Rectal smooth muscle tissue (tissue), 1 donor: ENCODE measurements around the gene DNAH17.

Experiments used
- H3K27ac ChIP-seq: one replicate; pipeline ENCODE4 v1.7.0; 2013; ENCODE audit warnings: low read depth, low read length, inconsistent platforms
- H3K27me3 ChIP-seq: one replicate; pipeline ENCODE4 v1.7.0; 2013; ENCODE audit warnings: low read length; ENCODE audit not compliant: control insufficient read depth, insufficient read depth
- H3K36me3 ChIP-seq: one replicate; pipeline ENCODE4 v1.7.0; 2013; ENCODE audit warnings: low read length; ENCODE audit not compliant: control insufficient read depth, insufficient read depth
- H3K4me1 ChIP-seq: one replicate; pipeline ENCODE4 v1.7.0; 2013; ENCODE audit warnings: low read length; ENCODE audit not compliant: control insufficient read depth, insufficient read depth
- H3K4me3 ChIP-seq: one replicate; pipeline ENCODE4 v1.7.0; 2013; ENCODE audit warnings: low read length
- H3K9ac ChIP-seq: one replicate; pipeline ENCODE4 v1.7.0; 2013; ENCODE audit warnings: low read length

The DNAH17 gene

GRCh38 chr17:78500806-78501205 is 76.4 kb downstream of the DNAH17 start:
- H3K27ac ChIP-seq = no peak overlapping the region
- no peak overlapping the region for H3K4me3 ChIP-seq
- no peaks in the 10 kb centered on the region for H3K27me3 ChIP-seq
- no peak overlapping the region for H3K9ac ChIP-seq
- H3K36me3 ChIP-seq = no peaks in the 10 kb centered on the region
- no peaks in the 10 kb centered on the region for H3K4me1 ChIP-seq

- H3K9ac ChIP-seq = no peak overlapping the region
- no peak overlapping the region for H3K27ac ChIP-seq
- H3K4me3 ChIP-seq = no peak overlapping the region
- no peaks in the 10 kb centered on the region for H3K36me3 ChIP-seq
- no peaks in the 10 kb centered on the region for H3K27me3 ChIP-seq
- no peaks in the 10 kb centered on the region for H3K4me1 ChIP-seq
Observed at GRCh38 chr17:78499715-78500540, 77.3 kb downstream of the DNAH17 start.

- Histone ChIP-seq H3K27ac (no peak overlapping the region), H3K36me3 (no peaks in the 10 kb centered on the region), H3K27me3 (no peaks in the 10 kb centered on the region), H3K4me1 (no peaks in the 10 kb centered on the region), H3K9ac (no peak overlapping the region), H3K4me3 (no peak overlapping the region)
Observed at GRCh38 chr17:78498848-78499247, 78.3 kb downstream of the DNAH17 start.

- Histone ChIP-seq H3K36me3 (no peaks in the 10 kb centered on the region), H3K4me3 (no peak overlapping the region), H3K4me1 (no peaks in the 10 kb centered on the region), H3K9ac (no peak overlapping the region), H3K27me3 (no peaks in the 10 kb centered on the region), H3K27ac (no peak overlapping the region)
Observed at GRCh38 chr17:78497115-78497540, 80.1 kb downstream of the DNAH17 start.

GRCh38 chr17:78496311-78496710 is 80.9 kb downstream of the DNAH17 start:
- H3K27ac ChIP-seq = no peak overlapping the region
- H3K36me3 ChIP-seq = no peaks in the 10 kb centered on the region
- no peak overlapping the region for H3K9ac ChIP-seq
- no peaks in the 10 kb centered on the region for H3K4me1 ChIP-seq
- no peaks in the 10 kb centered on the region for H3K27me3 ChIP-seq
- H3K4me3 ChIP-seq = no peak overlapping the region

GRCh38 chr17:78495634-78496033 is 81.6 kb downstream of the DNAH17 start:
- H3K4me1 ChIP-seq = no peaks in the 10 kb centered on the region
- H3K36me3 ChIP-seq = no peaks in the 10 kb centered on the region
- H3K4me3 ChIP-seq = no peak overlapping the region
- no peak overlapping the region for H3K9ac ChIP-seq
- no peak overlapping the region for H3K27ac ChIP-seq
- no peaks in the 10 kb centered on the region for H3K27me3 ChIP-seq

- no peak overlapping the region for H3K4me3 ChIP-seq
- no peaks in the 10 kb centered on the region for H3K4me1 ChIP-seq
- H3K27me3 ChIP-seq = no peaks in the 10 kb centered on the region
- no peak overlapping the region for H3K27ac ChIP-seq
- no peaks in the 10 kb centered on the region for H3K36me3 ChIP-seq
- H3K9ac ChIP-seq = no peak overlapping the region
Observed at GRCh38 chr17:78494696-78495330, 82.4 kb downstream of the DNAH17 start.

- no peaks in the 10 kb centered on the region for H3K4me1 ChIP-seq
- no peaks in the 10 kb centered on the region for H3K27me3 ChIP-seq
- no peaks in the 10 kb centered on the region for H3K36me3 ChIP-seq
- H3K27ac ChIP-seq = no peak overlapping the region
- H3K9ac ChIP-seq = no peak overlapping the region
- no peak overlapping the region for H3K4me3 ChIP-seq
Observed at GRCh38 chr17:78493853-78494695, 83.1 kb downstream of the DNAH17 start.

- Histone ChIP-seq H3K27ac (no peak overlapping the region), H3K9ac (no peak overlapping the region), H3K27me3 (no peaks in the 10 kb centered on the region), H3K36me3 (no peaks in the 10 kb centered on the region), H3K4me1 (no peaks in the 10 kb centered on the region), H3K4me3 (no peak overlapping the region)
Observed at GRCh38 chr17:78493450-78493849, 83.7 kb downstream of the DNAH17 start.

GRCh38 chr17:78492116-78492799 is 84.9 kb downstream of the DNAH17 start:
- Histone ChIP-seq H3K9ac (no peak overlapping the region), H3K36me3 (no peaks in the 10 kb centered on the region), H3K27ac (no peak overlapping the region), H3K4me3 (no peak overlapping the region), H3K4me1 (no peaks in the 10 kb centered on the region), H3K27me3 (no peaks in the 10 kb centered on the region)

GRCh38 chr17:78491236-78492115 is 85.7 kb downstream of the DNAH17 start:
- Histone ChIP-seq H3K4me3 (no peak overlapping the region), H3K4me1 (no peaks in the 10 kb centered on the region), H3K9ac (no peak overlapping the region), H3K36me3 (no peaks in the 10 kb centered on the region), H3K27ac (no peak overlapping the region), H3K27me3 (no peaks in the 10 kb centered on the region)
